Heart left ventricle (tissue), 16 donors: ENCODE measurements around the gene LAMB1. TPM values are rescaled to one million over a fixed set of nuclear protein-coding genes. Genes with fewer than 3 reads are reported as not detected.
"Not testable (repeated sequence)": the region's sequence is repeated elsewhere in the genome, so short reads cannot be mapped to it uniquely, and the experiment has no call there.

Source experiments
- ATAC-seq, 4 donors: fragments of 200-7000 bp; cut with Tn5 transposase; one replicate each; pipeline ENCODE4 v1.9.1; 2020 to 2022; ENCODE audit warnings: moderate library complexity in 4 of 4, mild to moderate bottlenecking in 3 of 4, moderate number of reproducible peaks in 1 of 4
- DNase-seq, 5 donors: peaks; one replicate each; pipeline ENCODE4 v3.0.0-alpha.2; 2020
- H3K27ac ChIP-seq, 12 donors: fragments of 200-600 bp; sonication (generic) in 4 of 12; one replicate each; pipeline versions ENCODE4 v1.5.0 to v1.8.0; 2016 to 2022; ENCODE audit warnings: mild to moderate bottlenecking in 2 of 12
- H3K27me3 ChIP-seq, 9 donors: fragments of 200-600 bp; sonication (generic) in 2 of 9; one replicate each; pipeline versions ENCODE4 v1.5.1 to v1.8.0; 2016 to 2022; ENCODE audit warnings: mild to moderate bottlenecking in 3 of 9
- H3K36me3 ChIP-seq, 9 donors: fragments of 200-600 bp; sonication (generic) in 2 of 9; one replicate each; pipeline versions ENCODE4 v1.5.0 to v1.8.0; 2018 to 2022; ENCODE audit warnings: mild to moderate bottlenecking in 2 of 9
- H3K4me1 ChIP-seq, 12 donors: fragments of 200-600 bp; sonication (generic) in 4 of 12; one replicate each; pipeline versions ENCODE4 v1.5.0 to v1.8.0; 2016 to 2022; ENCODE audit warnings: mild to moderate bottlenecking in 3 of 12
- H3K4me3 ChIP-seq, 12 donors: fragments of 200-600 bp; sonication (generic) in 4 of 12; one replicate each; pipeline versions ENCODE4 v1.5.0 to v1.8.0; 2017 to 2022; ENCODE audit warnings: mild to moderate bottlenecking in 9 of 12, moderate library complexity in 4 of 12
- H3K9me3 ChIP-seq, 12 donors: fragments of 200-600 bp; sonication (generic) in 4 of 12; one replicate each; pipeline versions ENCODE4 v1.5.0 to v1.8.0; 2016 to 2022; ENCODE audit warnings: mild to moderate bottlenecking in 1 of 12
- CTCF ChIP-seq, 12 donors: fragments of 200-600 bp; sonication (generic) in 4 of 12; IDR thresholded peaks; one replicate each; pipeline versions ENCODE4 v1.5.0 to v1.8.0; 2018 to 2022; ENCODE audit warnings: antibody characterized with exemption in 12 of 12, mild to moderate bottlenecking in 5 of 12
- POLR2A ChIP-seq, 2 donors: fragments of 450-650 bp; IDR thresholded peaks; one replicate each; pipeline ENCODE4 v1.6.1; 2017; ENCODE audit warnings: antibody characterized with exemption in 2 of 2, mild to moderate bottlenecking in 2 of 2, moderate library complexity in 2 of 2
- WGBS, 4 donors: extraction: QIAGEN DNeasy Blood & Tissue Kit in 2 of 4; methylation state at CpG; one replicate each; pipeline versions ENCODE4 v1.1.5 to v1.1.7; 2013 to 2018; 5-methylcytosine and 5-hydroxymethylcytosine counted together
- intact Hi-C, 10 donors: fragments of 100-400 bp; cut with DNase I; formaldehyde crosslinking; loops; one replicate each; pipeline versions ENCODE4 v1.11.1 to v1.14.2; 2022
- polyA plus RNA-seq, 2 donors: library from polyadenylated mRNA; stranded (reverse); fragments of 200-250 nt; gene quantifications; one replicate each; pipeline ENCODE4 v1.2.3, GENCODE V29; 2013
- total RNA-seq, 9 donors: library from RNA; depleted of rRNA in 2 of 9; stranded (reverse); fragments of >200 nt in 2 of 9; fragmentation: NEBNext Ultra II Directional in 3 of 9; extraction: Animal tissue kit (Norgen Biotek cat#: 25700) in 3 of 9; gene quantifications; one replicate each; pipeline versions ENCODE4 v1.1.0 to v1.2.4, GENCODE V29; 2016 to 2023
- donor health status: ischemic (EF 13 %, LVEDD 7.1; RV severe dilation, severe dysfunction).
- donor health status: healthy with polysubstance abuse.
- donor health status: DM: no; HTN: yes; CAD: no.
- donor health status: DM: no; HTN: no; CAD: no.
- donor health status: ischemic (EF 25% LVEDD 6.9; RV normal size, moderate dysfunction).
- donor health status: ischemic (EF 25% LVEDD 5.7; RV mildly dilated, moderate dysfunction).
- donor health status: healthy.
- donor health status: DM: yes; HTN: yes; CAD: no.
- donor health status: ischemic (EF 35%, LVEDD 5.7; RV mildly dilated, moderate dysfunction).
- donor health status: nonischemic (EF 11% LVEDD 7.7; RV severe dilation, severe dysfunction).
- donor health status: DM: yes; HTN: yes; CAD: no.
- donor health status: PGD.
- donor health status: ischemic (EF 29% LVEDD 5.4; RV normal size, mild dysfunction).
- donor health status: nonischemic (EF 23%, LVEDD 6.1; RV moderate dilation, normal function).

The LAMB1 gene
- total and polyA plus RNA-seq, 11 donors: 29.1 to 121 (median 55.9) TPM

DNA sequence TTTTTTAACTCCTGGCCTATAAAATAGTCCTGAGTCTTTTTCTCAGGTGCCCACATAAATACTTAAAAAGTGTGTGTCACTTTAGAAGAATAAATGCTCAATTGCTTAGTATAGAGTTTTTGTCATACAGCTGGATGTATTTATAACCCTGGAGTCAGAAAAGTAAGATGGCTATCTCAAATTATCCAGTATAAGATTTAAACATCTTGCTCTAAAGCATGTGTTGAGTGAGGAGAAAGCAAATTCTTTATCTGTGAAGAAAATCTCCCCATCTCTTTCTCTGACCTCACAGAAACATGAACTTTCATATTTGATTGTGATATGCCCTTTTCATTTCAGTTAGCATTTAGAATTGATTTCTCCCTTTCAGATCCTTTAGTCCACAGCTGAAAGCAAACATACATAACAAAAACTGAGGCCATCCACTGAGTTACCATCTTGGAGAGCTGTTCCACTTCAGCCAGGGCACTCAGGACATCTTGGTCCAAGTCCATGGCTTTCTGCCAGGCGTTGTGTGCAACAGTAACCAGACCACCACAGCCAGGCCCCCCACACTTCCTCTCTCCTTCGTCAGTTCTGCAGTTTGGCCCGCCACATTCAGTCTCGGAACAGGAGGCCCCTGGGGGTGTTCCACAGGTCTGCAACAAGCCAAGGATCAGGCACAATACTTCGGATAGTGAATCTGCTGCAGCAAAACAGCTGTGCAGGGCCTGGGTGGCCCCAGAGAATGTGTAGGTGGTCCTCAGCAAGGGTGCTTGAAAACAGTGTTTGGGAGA, 71.0 kb downstream of the LAMB1 start:
- ATAC-seq (peak; percentile 42 to 60 (median 44)), DNase-seq (peak in 3 of 5 donors; percentile 51 to 62 (median 59))
- WGBS, 4 donors: 17 to 41% (median 27%) methylated on average over 5 of the region's 5 CpGs
- intact Hi-C loops: loop anchor here in 1 of 10 donors (10.0 kb wide), 1 partner anchor 213 kb away; no protein-coding TSS in a partner anchor
- no peak for TF ChIP-seq CTCF (IDR thresholded peaks at IDR 0.05)
- H3K9me3 ChIP-seq: no peaks in the 10 kb centered on the region
- H3K4me3 ChIP-seq: no peak overlapping the region
- peaks cover 0 to 100% (median 89%) of the 10 kb centered on the region in 9 donors for H3K36me3 ChIP-seq
- H3K27me3 ChIP-seq: no peaks in the 10 kb centered on the region
- H3K4me1 ChIP-seq: peaks cover 0 to 32% (median 11%) of the 10 kb centered on the region in 12 donors
- H3K27ac ChIP-seq: peak overlapping the region in 7 of 12 donors; percentile 1 to 85 (median 40)

GRCh38 chr7:107926481-107926880, 76.5 kb downstream of the LAMB1 start:
- Histone ChIP-seq H3K36me3 (peaks cover 0 to 100% (median 98%) of the 10 kb centered on the region in 9 donors), H3K9me3 (no peaks in the 10 kb centered on the region), H3K27ac (peak overlapping the region in 5 of 12 donors; percentile 2 to 56 (median 27)), H3K4me1 (peaks cover 0 to 32% (median 4%) of the 10 kb centered on the region in 12 donors), H3K27me3 (no peaks in the 10 kb centered on the region), H3K4me3 (no peak overlapping the region)
- intact Hi-C loops: loop anchor here in 3 of 10 donors (10.0 kb wide), 3 partner anchors 68 to 218 kb away; no protein-coding TSS in a partner anchor
- ATAC-seq (peak in 2 of 4 donors; percentile 21 to 24), DNase-seq (no peak)
- TF ChIP-seq POLR2A (IDR thresholded peaks at IDR 0.05) (no peak), CTCF (IDR thresholded peaks at IDR 0.05) (no peak)
- 76 to 87% (median 79%) methylated on average over 1 of the region's 1 CpG for WGBS, 4 donors

DNA sequence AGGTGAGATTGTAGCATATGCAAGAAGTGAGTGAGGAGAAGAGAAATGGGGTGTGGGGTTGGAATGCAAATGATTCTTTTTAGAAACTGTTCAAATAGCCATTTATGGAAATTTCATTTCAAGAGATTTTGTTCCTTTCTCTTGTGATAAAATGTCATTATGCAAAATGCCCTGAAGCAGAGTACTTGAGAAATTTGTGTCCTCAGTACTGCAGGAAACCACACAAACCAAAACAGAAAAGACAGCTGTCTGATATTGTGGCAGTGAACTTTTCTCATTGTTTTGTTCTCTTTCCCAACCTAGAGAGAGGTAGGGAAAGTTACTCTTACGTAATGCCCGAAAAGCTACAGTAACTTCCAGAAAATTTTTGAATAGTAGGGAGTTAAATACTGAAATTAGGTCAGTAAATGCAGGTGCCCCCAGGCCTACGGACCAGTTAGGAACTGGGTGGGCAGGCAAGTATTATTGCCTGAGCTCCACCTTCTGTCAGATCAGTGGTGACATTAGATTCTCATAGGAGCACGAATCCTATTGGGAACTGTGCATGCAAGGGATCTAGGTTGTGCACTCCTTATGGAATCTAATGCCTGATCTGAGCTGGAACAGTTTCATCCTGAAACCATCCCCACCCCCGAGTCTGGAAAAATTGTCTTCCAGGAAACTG, 78.0 kb downstream of the LAMB1 start:
- Histone ChIP-seq H3K4me1 (peaks cover 0 to 41% (median 8%) of the 10 kb centered on the region in 12 donors), H3K27ac (peak overlapping the region in 5 of 12 donors; percentile 6 to 56 (median 17)), H3K36me3 (peaks cover 0 to 100% (median 97%) of the 10 kb centered on the region in 9 donors), H3K9me3 (no peaks in the 10 kb centered on the region), H3K27me3 (no peaks in the 10 kb centered on the region), H3K4me3 (no peak overlapping the region)
- ATAC-seq (no peak), DNase-seq (no peak)
- TF ChIP-seq POLR2A (IDR thresholded peaks at IDR 0.05) (no peak), CTCF (IDR thresholded peaks at IDR 0.05) (no peak)
- intact Hi-C loops: loop anchor here in 3 of 10 donors (10.0 kb wide), 3 partner anchors 70 to 220 kb away; no protein-coding TSS in a partner anchor
- 65 to 76% (median 69%) methylated on average over 5 of the region's 5 CpGs for WGBS, 4 donors

DNA sequence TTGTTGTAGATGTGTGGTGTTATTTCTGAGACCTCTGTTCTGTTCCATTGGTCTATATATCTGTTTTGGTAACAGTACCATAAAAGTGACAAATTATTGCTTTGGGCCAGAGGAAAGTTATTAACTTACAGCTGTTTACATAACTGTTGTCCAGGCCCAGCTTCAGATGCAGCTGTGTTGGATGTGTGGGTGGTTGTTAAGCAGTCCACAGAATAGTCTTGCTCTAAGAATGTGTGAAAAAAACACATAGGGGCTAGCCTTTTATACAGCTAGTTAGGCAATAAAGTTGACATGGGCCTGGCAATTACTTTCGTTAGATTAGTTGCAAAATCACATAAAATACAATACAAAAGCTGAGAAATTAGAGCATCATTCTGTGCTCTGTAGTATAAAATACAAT, 80.1 kb downstream of the LAMB1 start:
- peak overlapping the region in 6 of 12 donors; percentile 1 to 66 (median 34) for H3K27ac ChIP-seq
- peak in 2 of 4 donors; percentile 66 to 69 for ATAC-seq
- H3K4me3 ChIP-seq: no peak overlapping the region
- 85 to 89% (median 88%) methylated on average over 1 of the region's 1 CpG for WGBS, 4 donors
- H3K9me3 ChIP-seq: no peaks in the 10 kb centered on the region
- no peak for TF ChIP-seq CTCF (IDR thresholded peaks at IDR 0.05)
- TF ChIP-seq POLR2A (IDR thresholded peaks at IDR 0.05): no peak
- peaks cover 0 to 41% (median 8%) of the 10 kb centered on the region in 12 donors for H3K4me1 ChIP-seq
- intact Hi-C loops: loop anchor here in 3 of 10 donors (10.0 kb wide), 3 partner anchors 72 to 222 kb away; no protein-coding TSS in a partner anchor
- DNase-seq: no peak
- H3K36me3 ChIP-seq: peaks cover 0 to 100% (median 98%) of the 10 kb centered on the region in 9 donors
- no peaks in the 10 kb centered on the region for H3K27me3 ChIP-seq

DNA sequence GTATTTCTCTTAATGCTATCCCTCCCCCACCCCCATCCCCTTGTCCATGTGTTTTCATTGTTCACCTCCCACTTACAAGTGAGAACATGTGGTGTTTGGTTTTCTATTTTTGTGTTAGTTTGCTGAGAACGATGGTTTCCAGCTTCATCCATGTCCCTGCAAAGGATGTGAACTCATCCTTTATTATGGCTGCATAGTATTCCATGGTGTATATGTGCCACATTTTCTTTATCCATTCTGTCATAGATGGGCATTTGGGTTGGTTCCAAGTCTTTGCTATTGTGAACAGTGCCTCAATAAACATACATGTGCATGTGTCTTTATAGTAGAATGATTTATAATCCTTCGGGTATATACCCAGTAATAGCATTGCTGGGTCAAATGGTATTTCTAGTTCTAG, 81.1 kb downstream of the LAMB1 start:
- intact Hi-C loops: loop anchor here in 3 of 10 donors (10.0 kb wide), 3 partner anchors 73 to 223 kb away; no protein-coding TSS in a partner anchor
- not testable (repeated sequence) for DNase-seq, ATAC-seq, H3K9me3 ChIP-seq, H3K4me3 ChIP-seq, H3K27me3 ChIP-seq
- Histone ChIP-seq H3K27ac (peak overlapping the region in 1 of 12 donors; percentile 61), H3K4me1 (peaks cover 0 to 39% (median 7%) of the 10 kb centered on the region in 12 donors), H3K36me3 (peaks cover 0 to 100% (median 98%) of the 10 kb centered on the region in 9 donors)
- 48 to 90% (median 69%) methylated on average over 2 of the region's 2 CpGs for WGBS, 4 donors
